T-helper 9 cell (primary cell): ENCODE results near the gene FJX1.

Experiments used
- DNase-seq: peaks from one replicate; pipeline ENCODE4 v3.0.0-alpha.2; 2020
- total RNA-seq, 2 donors: gene quantifications; one replicate each; lab custom pipeline; 2026; lab: John Stamatoyannopoulos, UW

Gene FJX1
- 0 reads per million in 2 donors for total RNA-seq

- DNase-seq = no peak
Observed at GRCh38 chr11:35617687-35618496, at the start of gene FJX1. TSS of gene FJX1 (plus strand) at chr11:35618460. CDS start at chr11:35618637, 177 bp downstream.

DNA sequence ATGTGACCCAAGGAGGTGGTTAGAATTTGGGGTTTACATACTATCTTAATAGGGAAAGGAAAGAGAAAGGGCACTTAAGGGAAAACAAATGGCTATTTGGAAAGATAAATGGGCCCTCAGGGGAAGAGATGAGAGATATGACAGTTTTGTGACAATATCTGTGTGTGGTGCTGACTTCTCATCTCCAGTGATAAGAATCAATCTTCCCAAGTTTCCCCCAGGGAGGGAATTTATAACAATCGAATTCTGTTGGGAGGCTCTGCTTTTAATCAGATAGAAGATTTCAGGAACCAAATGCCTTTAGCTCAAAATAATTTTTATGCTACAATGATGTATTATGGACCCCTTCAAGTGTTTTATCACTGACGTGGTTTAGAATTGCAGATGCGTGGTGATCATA is 46.6 kb upstream of the FJX1 start:
- no peak for DNase-seq

- no peak for DNase-seq
Observed at GRCh38 chr11:35579557-35580396, 38.5 kb upstream of the FJX1 start.

- DNase-seq = no peak
Observed at GRCh38 chr11:35580397-35580781, 37.9 kb upstream of the FJX1 start.

GRCh38 chr11:35582033-35582432 is 36.2 kb upstream of the FJX1 start:
- no peak for DNase-seq

DNA sequence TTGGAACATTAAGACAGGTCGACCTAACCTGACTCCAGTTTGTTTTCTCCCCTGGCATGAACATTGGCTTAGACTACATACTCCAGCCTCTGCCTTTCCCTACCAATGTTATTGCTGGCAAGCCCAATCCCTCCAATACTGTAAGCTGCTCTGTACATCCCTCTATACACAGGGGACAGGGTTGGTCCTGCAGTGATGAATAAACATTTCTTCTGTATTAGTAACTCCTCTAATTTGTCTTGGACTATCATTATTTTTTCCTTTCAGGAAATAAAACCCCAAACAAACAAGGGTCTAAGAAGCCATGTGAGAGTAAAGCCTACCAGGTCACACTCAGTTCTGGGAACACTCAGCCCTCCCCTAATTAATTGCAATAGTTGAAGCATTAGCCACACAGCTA is 35.1 kb upstream of the FJX1 start:
- DNase-seq = no peak

DNA sequence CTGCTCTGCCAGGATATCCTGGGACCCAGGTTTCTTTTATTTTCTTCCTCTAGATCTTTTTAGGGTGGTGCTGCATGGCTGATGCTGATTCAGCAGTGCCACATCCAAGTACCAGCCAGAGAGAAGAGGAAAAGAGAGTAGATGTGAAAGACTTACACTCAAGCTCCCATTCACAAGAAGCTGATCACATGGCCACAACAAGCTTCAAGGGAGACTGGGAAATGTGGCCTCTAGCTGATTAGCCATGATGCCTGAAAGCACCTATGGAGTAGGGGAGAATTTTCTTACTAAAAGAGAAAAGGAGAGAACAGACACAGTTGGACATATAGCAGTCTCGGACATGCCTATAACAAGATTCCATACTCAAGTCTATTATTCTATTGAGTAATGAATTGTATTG is 34.4 kb upstream of the FJX1 start:
- no peak for DNase-seq

DNA sequence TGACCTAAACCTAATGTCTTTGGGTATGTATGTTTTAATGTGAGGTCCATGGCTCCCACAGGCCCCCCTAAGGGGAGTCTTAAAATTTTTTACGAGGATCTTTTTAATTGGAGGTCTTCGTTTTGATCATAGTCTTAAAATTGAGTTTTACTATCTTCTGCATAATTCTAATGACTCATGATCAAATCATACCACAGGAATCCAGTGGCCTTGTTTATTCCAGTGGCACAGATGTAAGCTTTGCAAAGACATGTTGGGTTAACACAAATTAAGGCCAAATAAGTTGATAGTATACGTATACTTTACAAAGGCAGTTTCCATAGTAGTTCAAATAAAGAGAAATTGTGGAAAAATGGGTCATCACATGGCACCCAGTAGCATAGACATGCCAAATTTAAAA is 33.9 kb upstream of the FJX1 start:
- no peak for DNase-seq

DNA sequence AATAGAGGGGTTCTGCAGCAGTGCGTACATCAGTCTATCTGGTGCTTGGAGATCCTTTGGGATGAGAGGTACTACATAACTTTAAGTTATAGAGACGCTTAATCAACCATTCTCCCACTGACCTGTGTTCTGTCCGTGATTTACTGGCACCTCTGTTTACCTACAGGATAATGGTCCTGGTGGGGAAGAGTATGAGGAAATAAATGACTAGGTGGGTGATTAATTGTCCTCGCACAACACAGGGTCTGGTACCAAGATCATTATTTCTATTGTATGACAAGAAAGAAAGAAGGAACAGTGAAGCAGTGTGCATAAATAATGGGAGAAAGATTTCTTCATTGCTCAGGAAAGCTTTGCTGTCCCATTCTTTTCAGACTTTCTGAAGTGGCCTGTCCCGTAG is 32.8 kb upstream of the FJX1 start:
- DNase-seq = no peak

GRCh38 chr11:35586222-35586621 is 32.0 kb upstream of the FJX1 start:
- DNase-seq = no peak

DNA sequence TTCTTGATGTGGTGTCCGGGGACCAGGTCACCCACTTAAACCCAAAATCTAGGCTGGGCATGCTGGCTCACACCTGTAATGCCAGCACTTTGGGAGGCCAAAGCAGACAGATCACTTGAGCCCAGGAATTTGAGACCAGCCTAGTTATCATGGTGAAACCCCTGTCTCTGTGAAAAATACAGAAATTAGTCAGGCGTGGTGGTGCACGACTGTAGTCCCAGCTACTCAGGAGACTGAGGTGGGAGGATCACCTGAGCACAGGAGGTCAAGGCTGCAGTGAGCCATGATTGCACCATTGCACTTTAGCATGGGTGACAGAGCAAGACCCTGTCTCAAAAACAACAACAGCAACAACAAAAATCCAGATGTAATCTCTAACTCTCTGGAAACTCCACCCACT is 30.3 kb upstream of the FJX1 start:
- DNase-seq = no peak

GRCh38 chr11:35588627-35589026 is 29.6 kb upstream of the FJX1 start:
- no peak for DNase-seq

- DNase-seq = no peak
Observed at GRCh38 chr11:35589281-35589680, 29.0 kb upstream of the FJX1 start.

DNA sequence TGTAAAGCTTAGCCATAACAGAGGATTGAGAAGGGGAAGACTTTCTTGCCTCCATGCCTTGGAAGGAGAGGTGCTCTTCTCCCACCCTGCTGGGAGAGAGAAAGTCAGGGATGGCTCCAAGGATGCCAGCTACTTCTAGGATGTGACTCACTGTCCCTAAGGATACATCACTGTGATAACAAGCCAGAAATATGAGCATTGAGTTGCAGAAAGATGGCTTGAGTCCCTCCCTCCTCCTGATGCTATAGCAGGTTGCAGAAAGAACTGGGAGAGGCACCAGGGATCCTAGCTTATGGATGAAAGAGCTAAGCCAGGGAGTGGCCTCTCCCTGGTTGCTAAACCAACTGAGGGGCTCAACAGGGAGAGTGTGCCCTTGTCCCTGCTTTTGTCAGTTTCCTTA is 27.8 kb upstream of the FJX1 start:
- no peak for DNase-seq

DNA sequence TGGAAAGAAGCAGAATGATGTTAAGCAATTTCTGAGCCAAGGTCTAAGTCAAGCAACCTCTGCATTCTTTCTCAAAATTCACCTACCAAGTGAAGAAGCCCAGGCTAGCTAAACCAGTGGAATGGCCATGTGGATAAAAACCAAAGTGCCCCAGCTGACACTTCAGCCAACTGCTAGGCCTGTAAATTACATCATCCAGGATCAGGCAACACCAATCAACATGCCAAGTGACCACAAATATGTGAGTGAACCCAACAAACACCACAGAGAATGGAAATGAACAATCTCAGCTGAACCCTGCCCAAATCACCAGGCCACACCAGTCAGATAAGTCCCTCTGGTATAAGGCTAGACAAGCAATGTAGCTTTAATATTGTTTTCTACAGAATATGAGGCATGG is 25.1 kb upstream of the FJX1 start:
- no peak for DNase-seq

DNA sequence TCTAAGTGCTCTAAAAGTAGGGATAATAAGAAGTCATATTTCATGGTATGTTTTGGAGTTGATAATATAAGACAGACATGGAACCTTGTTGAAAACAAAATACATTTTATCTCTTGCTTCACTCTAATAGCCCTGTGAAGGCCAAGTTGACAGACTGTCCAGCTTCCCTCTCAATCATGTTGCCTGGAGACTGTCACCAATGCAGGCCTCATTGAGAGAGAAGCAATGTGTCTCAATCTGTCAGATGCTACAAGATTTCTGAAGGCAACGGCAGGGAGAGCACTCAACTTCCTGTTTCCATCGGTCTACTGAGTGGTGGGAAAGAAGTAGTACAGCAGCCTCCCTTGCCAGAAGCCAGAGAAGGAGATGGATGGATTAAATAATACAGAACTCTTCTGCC is 23.6 kb upstream of the FJX1 start:
- DNase-seq = no peak

DNA sequence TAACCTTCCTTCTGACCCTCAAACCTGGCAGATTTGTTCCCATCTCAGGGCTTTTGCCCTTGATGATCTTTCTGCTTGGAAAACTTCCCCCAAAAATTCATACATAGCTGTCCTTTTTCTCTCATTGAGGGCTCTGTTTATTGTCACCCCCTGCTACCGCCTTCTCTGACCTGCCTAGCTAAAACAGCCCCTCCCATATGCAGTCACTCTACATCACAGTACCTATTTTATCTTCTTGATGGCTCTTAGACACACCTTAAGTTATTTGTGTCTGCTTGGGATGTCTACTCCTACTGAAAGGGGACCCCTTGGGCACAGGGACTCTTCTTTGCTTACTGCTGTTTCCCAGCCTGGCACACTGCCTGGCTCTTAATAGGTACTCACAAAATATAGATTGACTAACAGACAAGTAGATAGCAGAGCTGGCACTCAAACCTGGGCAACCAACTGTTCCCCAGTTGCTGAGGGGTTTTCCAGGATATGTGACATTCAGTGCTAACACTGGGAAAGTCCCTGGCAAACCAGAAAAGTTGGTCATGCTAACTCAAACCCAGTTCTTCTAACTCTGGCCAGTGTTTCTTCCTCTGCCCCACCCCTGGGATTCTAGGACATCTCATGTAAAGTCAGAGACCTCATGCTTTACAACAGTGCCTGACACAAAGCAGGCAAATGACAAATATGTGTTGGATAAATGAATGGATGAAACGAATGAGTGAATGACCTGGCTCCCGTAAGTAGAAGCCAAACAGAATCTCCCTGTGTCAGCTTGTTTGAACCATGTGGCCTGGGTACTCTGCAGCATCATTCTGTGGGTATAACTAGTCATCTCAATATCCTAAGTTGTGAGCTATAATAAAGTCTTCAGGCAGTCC is 19.8 kb upstream of the FJX1 start:
- no peak for DNase-seq

DNA sequence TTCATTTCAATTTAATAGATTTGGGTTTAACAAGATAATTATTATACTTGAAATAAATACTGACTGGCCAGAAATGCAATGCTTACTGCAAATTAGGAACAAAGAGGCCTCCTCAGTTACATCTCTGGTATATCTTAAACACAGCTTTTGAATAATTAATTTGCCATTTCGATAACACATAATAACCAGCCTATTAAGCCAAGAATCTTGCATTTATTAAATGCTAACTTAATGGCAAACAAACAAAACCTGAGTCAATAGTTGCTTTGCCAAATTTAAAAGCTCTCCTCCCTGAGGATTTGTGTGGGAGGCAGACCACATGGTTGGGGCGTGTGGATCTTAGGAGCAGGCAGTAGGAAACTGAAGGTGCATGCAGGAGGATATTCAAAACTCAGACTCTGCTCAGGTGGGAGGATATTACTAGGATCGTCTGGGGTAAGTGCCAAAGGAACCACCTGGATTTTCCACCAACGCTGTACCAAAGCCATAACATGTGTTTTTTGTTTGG is 17.9 kb upstream of the FJX1 start:
- no peak for DNase-seq

GRCh38 chr11:35602160-35602793 is 16.0 kb upstream of the FJX1 start:
- DNase-seq = no peak

GRCh38 chr11:35602979-35603378 is 15.3 kb upstream of the FJX1 start:
- DNase-seq = no peak

- no peak for DNase-seq
Observed at GRCh38 chr11:35605706-35606105, 12.6 kb upstream of the FJX1 start.

DNA sequence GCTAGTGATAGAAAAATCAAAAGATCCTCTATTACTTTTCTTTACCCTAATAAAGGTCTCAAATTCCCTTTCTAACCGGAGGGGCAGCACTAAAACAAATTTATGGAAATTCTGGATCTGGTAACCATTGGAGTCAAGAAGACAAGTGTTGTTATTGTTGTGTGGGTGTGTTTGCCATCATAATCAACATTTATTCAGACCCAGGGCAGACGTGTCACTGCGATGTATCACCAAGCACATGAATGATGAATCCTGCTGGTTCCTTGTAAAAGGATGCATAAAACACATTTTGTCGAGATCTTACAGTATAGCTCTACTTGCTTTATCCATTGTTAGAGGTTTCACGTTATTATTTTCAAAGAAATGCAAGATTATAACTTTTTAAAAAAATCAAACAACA is 12.1 kb upstream of the FJX1 start:
- no peak for DNase-seq
